Measurements from ENCODE around the gene PPP3CB. TPM values are rescaled to one million over a fixed set of nuclear protein-coding genes. Genes with fewer than 3 reads are reported as not detected.

PPP3CB gene
- total and polyA plus RNA-seq, 11 donors = 29.0 to 77.1 (median 62.3) TPM

- intact Hi-C loops (cut with DNase I) = no loop called here
- Histone ChIP-seq H3K9me3 (no peaks in the 10 kb centered on the region), H3K27ac (no peak overlapping the region), H3K27me3 (no peaks in the 10 kb centered on the region), H3K4me3 (no peak overlapping the region), H3K4me1 (peaks cover 0 to 29% (median 2%) of the 10 kb centered on the region in 12 donors), H3K36me3 (peaks cover 0 to 66% (median 44%) of the 10 kb centered on the region in 9 donors)
- TF ChIP-seq POLR2A (IDR thresholded peaks at IDR 0.05) (no peak), CTCF (IDR thresholded peaks at IDR 0.05) (no peak)
- ATAC-seq = no peak
- no peak for DNase-seq
Measured at GRCh38 chr10:73446926-73447325, 48.9 kb downstream of the PPP3CB start.

- ATAC-seq = no peak
- H3K4me1 ChIP-seq = peaks cover 0 to 29% (median 2%) of the 10 kb centered on the region in 12 donors
- H3K9me3 ChIP-seq = no peaks in the 10 kb centered on the region
- no peak for DNase-seq
- intact Hi-C loops (cut with DNase I) = no loop called here
- no peak overlapping the region for H3K27ac ChIP-seq
- H3K4me3 ChIP-seq = no peak overlapping the region
- TF ChIP-seq POLR2A (IDR thresholded peaks at IDR 0.05) (no peak), CTCF (IDR thresholded peaks at IDR 0.05) (no peak)
- H3K36me3 ChIP-seq = peaks cover 0 to 84% (median 64%) of the 10 kb centered on the region in 9 donors
- H3K27me3 ChIP-seq = no peaks in the 10 kb centered on the region
- 56 to 86% (median 70%) methylated on average over 1 of the region's 1 CpG for WGBS, 4 donors
Measured at GRCh38 chr10:73444457-73444856, 51.4 kb downstream of the PPP3CB start.

GRCh38 chr10:73439605-73440312 lies 56.1 kb downstream of the PPP3CB start:
- Histone ChIP-seq H3K27ac (no peak overlapping the region), H3K27me3 (no peaks in the 10 kb centered on the region), H3K9me3 (no peaks in the 10 kb centered on the region), H3K4me3 (no peak overlapping the region), H3K36me3 (peaks cover 0 to 90% (median 76%) of the 10 kb centered on the region in 9 donors), H3K4me1 (peaks cover 0 to 12% (median 0%) of the 10 kb centered on the region in 12 donors)
- intact Hi-C loops (cut with DNase I) = no loop called here
- ATAC-seq (no peak), DNase-seq (no peak)
- 90 to 100% (median 96%) methylated on average over 1 of the region's 1 CpG for WGBS, 4 donors
- TF ChIP-seq POLR2A (IDR thresholded peaks at IDR 0.05) (no peak), CTCF (IDR thresholded peaks at IDR 0.05) (no peak)

GRCh38 chr10:73439055-73439454 lies 56.8 kb downstream of the PPP3CB start:
- TF ChIP-seq POLR2A (IDR thresholded peaks at IDR 0.05) = no peak
- no peak for TF ChIP-seq CTCF (IDR thresholded peaks at IDR 0.05)
- no peak overlapping the region for H3K4me3 ChIP-seq
- H3K4me1 ChIP-seq = peaks cover 0 to 12% (median 0%) of the 10 kb centered on the region in 12 donors
- DNase-seq (no peak), ATAC-seq (no peak)
- no peaks in the 10 kb centered on the region for H3K9me3 ChIP-seq
- WGBS, 4 donors = 92 to 98% (median 95%) methylated on average over 1 of the region's 1 CpG
- intact Hi-C loops (cut with DNase I) = no loop called here
- H3K36me3 ChIP-seq = peaks cover 0 to 87% (median 71%) of the 10 kb centered on the region in 9 donors
- no peaks in the 10 kb centered on the region for H3K27me3 ChIP-seq
- no peak overlapping the region for H3K27ac ChIP-seq

Data from heart left ventricle (tissue), 16 donors.